HepG2 (cell line): ENCODE measurements around the gene ANKRD13D. TPM values are rescaled to one million over a fixed set of nuclear protein-coding genes. Genes with fewer than 3 reads are reported as not detected.

Experiments used
- CEBPB ChIP-seq: IDR thresholded peaks from 2 replicates; pipeline ENCODE4 v1.6.1; 2011; ENCODE audit warnings: low read depth, low read length, improper control_type of control experiment, borderline replicate concordance
- FOXP1 ChIP-seq, 2 experiments: fragments of 450-650 bp in 1 of 2; IDR thresholded peaks; 2 replicates each; pipeline ENCODE4 v1.6.1; 2017 to 2018; ENCODE audit warnings: antibody characterized with exemption in 1 of 2
- NFE2L2 ChIP-seq: fragments of 150-350 bp; IDR thresholded peaks from 2 replicates; pipeline ENCODE4 v1.6.1; 2014; ENCODE audit warnings: low read length
- NKX3-1 ChIP-seq: sonication (generic); formaldehyde crosslinking; IDR thresholded peaks from 2 replicates; pipeline ENCODE4 v1.5.0; 2020; ENCODE audit warnings: missing genetic modification reagents
- PTBP1 ChIP-seq: fragments of 200-400 bp; formaldehyde crosslinking; IDR thresholded peaks from 2 replicates; pipeline ENCODE4 v1.6.1; 2018; ENCODE audit warnings: low read length, low read depth; ENCODE audit not compliant: poor library complexity, severe bottlenecking
- RBM22 ChIP-seq: fragments of 200-400 bp; formaldehyde crosslinking; optimal IDR thresholded peaks from 2 replicates; pipeline ENCODE3; 2017; ENCODE audit warnings: mild to moderate bottlenecking, low read length, moderate library complexity
- SRF ChIP-seq: IDR thresholded peaks from 2 replicates; pipeline ENCODE4 v1.6.1; 2011; ENCODE audit warnings: mild to moderate bottlenecking, low read depth, low read length, moderate library complexity
- TCF7L2 ChIP-seq: IDR thresholded peaks from 2 replicates; pipeline ENCODE4 v1.6.1; 2011; ENCODE audit warnings: mild to moderate bottlenecking, low read depth, low read length, moderate library complexity
- ZBTB3 ChIP-seq: sonication (generic); formaldehyde crosslinking; IDR thresholded peaks from 2 replicates; pipeline ENCODE4 v1.4.0; 2020; ENCODE audit warnings: low read depth, mild to moderate bottlenecking, moderate library complexity, missing genetic modification reagents, borderline replicate concordance
- ZIK1 ChIP-seq: sonication (generic); formaldehyde crosslinking; IDR thresholded peaks from 2 replicates; pipeline ENCODE4 v1.5.0; 2020; ENCODE audit warnings: mild to moderate bottlenecking, low read depth, missing genetic modification reagents, borderline replicate concordance
- ZNF264 ChIP-seq: sonication (generic); formaldehyde crosslinking; IDR thresholded peaks from 2 replicates; pipeline ENCODE4 v1.4.0; 2020; ENCODE audit warnings: missing genetic modification reagents
- ZNF564 ChIP-seq: sonication (generic); formaldehyde crosslinking; IDR thresholded peaks from 2 replicates; pipeline ENCODE4 v1.8.1; 2023; ENCODE audit warnings: mild to moderate bottlenecking, missing genetic modification reagents
- ZNF569 ChIP-seq: sonication (generic); formaldehyde crosslinking; IDR thresholded peaks from 2 replicates; pipeline ENCODE4 v1.5.0; 2020; ENCODE audit warnings: mild to moderate bottlenecking, missing genetic modification reagents, moderate library complexity, borderline replicate concordance
- ZNF644 ChIP-seq: IDR thresholded peaks from 2 replicates; pipeline ENCODE4 v1.6.1; 2016; ENCODE audit warnings: low read depth
- ZSCAN29 ChIP-seq: sonication (generic); formaldehyde crosslinking; conservative IDR thresholded peaks from 2 replicates; pipeline ENCODE4 v1.4.0; 2020; ENCODE audit warnings: mild to moderate bottlenecking, missing genetic modification reagents
- polyA plus RNA-seq, 8 experiments: library from polyadenylated mRNA; depleted of rRNA in 3 of 8; stranded (reverse) in 7 of 8; unstranded in 1 of 8; fragments of >200 nt; fragmentation: Illumina TruSeq in 4 of 8; extraction: Trizol in 4 of 8; gene quantifications; 2 replicates each; pipeline versions ENCODE4 v1.2.1 to v1.2.3, GENCODE V29; 2011 to 2016; ENCODE audit warnings: low read depth in 4 of 8, missing spikeins in 1 of 8, mixed read lengths in 1 of 8; ENCODE audit not compliant: insufficient read depth in 1 of 8
- total RNA-seq, 5 experiments: library from RNA; depleted of rRNA; stranded (reverse); fragments of >200 nt; fragmentation: Illumina TruSeq; extraction: Trizol; gene quantifications; 2 replicates each; pipeline ENCODE4 v1.2.3, GENCODE V29; 2016; ENCODE audit warnings: low read depth in 1 of 5
- TF ChIP-seq, protein P1 (sequence below): IDR thresholded peaks from 2 replicates; pipeline ENCODE4 v1.6.1; 2016; ENCODE audit warnings: missing compliant biosample characterization, missing genetic modification reagents, borderline replicate concordance
- TF ChIP-seq, protein P2 (sequence below): IDR thresholded peaks from 2 replicates; pipeline ENCODE4 v1.6.1; 2016
- TF ChIP-seq, protein P3 (sequence below): IDR thresholded peaks from 2 replicates; pipeline ENCODE4 v1.6.1; 2016; ENCODE audit warnings: missing compliant biosample characterization, missing genetic modification reagents, borderline replicate concordance
- TF ChIP-seq, protein P4 (sequence below), 2 experiments: sonication (generic) in 1 of 2; formaldehyde crosslinking in 1 of 2; IDR thresholded peaks; 2 replicates each; pipeline versions ENCODE4 v1.5.1 to v1.6.1; 2011 to 2020; ENCODE audit warnings: borderline replicate concordance in 1 of 2, low read depth in 1 of 2, low read length in 1 of 2, mild to moderate bottlenecking in 1 of 2, missing genetic modification reagents in 1 of 2, moderate library complexity in 1 of 2
- TF ChIP-seq, protein P5 (sequence below): sonication (generic); formaldehyde crosslinking; IDR thresholded peaks from 2 replicates; pipeline ENCODE4 v1.4.0; 2020; ENCODE audit warnings: missing genetic modification reagents, borderline replicate concordance

ANKRD13D gene
- total and polyA plus RNA-seq, 2 of the 13 experiments (the other 11 are each of a cell fraction or from before 2014, with no cell fraction given), result 18.6 to 27.3 TPM

DNA sequence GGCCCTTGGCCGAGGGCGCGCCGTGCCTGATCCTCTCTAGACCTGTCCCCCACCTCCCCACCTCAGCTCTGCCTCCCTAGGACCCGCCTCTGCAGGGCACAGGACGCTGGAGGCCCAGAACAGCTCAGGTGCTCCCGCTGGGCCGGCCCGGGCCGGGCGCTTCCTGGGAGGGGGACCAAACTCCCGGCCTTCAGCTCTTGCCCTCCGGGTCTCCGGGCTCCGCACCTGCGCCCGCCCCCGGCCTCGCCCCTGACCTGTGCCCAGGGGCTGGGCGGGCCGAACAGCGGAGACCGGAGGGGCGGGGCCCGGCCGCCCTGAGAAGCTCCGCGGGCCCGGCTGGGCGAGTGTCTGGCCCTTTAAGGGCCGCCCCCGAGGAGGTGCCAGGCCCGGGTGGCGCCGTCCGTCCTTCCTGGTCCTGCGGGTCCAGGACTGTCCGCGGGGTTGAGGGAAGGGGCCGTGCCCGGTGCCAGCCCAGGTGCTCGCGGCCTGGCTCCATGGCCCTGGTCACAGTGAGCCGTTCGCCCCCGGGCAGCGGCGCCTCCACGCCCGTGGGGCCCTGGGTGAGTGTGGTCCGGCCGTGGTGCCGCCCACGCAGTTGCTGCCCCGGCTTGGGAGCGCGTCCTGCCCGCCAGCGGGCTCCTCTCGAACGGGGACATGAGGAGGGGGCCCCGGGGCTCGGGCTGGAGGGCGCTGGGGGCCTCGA lies 14.2 kb downstream of the ANKRD13D start, which contains the start of gene SSH3 (continued):
- TF ChIP-seq SRF (no peak), ZSCAN29 (CRISPR knock-in tag) (peak; percentile 47; the same call in 1 of the 2 replicates), ZNF564 (CRISPR knock-in tag) (0 out of 2 replicates have a peak, but pooled peaks have one; percentile 13), CEBPB (no peak), ZBTB3 (CRISPR knock-in tag) (no peak), RBM22 (no peak), PTBP1 (no peak), NFE2L2 (no peak), ZNF264 (CRISPR knock-in tag) (no peak), TCF7L2 (no peak), ZNF644 (no peak), ZNF569 (CRISPR knock-in tag) (no peak), NKX3-1 (CRISPR knock-in tag) (no peak), ZIK1 (no peak), FOXP1 (IDR thresholded peaks at IDR 0.05) (no peak), FOXP1 (CRISPR knock-in tag; IDR thresholded peaks at IDR 0.05) (no peak)
- TF ChIP-seq, protein P1, sequence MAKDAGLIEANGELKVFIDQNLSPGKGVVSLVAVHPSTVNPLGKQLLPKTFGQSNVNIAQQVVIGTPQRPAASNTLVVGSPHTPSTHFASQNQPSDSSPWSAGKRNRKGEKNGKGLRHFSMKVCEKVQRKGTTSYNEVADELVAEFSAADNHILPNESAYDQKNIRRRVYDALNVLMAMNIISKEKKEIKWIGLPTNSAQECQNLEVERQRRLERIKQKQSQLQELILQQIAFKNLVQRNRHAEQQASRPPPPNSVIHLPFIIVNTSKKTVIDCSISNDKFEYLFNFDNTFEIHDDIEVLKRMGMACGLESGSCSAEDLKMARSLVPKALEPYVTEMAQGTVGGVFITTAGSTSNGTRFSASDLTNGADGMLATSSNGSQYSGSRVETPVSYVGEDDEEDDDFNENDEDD (CRISPR knock-in tag), result no peak; the same call in 1 of the 2 replicates
- TF ChIP-seq, protein P2, sequence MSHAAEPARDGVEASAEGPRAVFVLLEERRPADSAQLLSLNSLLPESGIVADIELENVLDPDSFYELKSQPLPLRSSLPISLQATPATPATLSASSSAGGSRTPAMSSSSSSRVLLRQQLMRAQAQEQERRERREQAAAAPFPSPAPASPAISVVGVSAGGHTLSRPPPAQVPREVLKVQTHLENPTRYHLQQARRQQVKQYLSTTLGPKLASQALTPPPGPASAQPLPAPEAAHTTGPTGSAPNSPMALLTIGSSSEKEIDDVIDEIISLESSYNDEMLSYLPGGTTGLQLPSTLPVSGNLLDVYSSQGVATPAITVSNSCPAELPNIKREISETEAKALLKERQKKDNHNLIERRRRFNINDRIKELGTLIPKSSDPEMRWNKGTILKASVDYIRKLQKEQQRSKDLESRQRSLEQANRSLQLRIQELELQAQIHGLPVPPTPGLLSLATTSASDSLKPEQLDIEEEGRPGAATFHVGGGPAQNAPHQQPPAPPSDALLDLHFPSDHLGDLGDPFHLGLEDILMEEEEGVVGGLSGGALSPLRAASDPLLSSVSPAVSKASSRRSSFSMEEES (CRISPR knock-in tag), result no peak
- TF ChIP-seq, protein P3, sequence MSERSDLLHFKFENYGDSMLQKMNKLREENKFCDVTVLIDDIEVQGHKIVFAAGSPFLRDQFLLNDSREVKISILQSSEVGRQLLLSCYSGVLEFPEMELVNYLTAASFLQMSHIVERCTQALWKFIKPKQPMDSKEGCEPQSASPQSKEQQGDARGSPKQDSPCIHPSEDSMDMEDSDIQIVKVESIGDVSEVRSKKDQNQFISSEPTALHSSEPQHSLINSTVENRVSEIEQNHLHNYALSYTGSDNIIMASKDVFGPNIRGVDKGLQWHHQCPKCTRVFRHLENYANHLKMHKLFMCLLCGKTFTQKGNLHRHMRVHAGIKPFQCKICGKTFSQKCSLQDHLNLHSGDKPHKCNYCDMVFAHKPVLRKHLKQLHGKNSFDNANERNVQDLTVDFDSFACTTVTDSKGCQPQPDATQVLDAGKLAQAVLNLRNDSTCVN (CRISPR knock-in tag), result no peak
- TF ChIP-seq, protein P4, sequence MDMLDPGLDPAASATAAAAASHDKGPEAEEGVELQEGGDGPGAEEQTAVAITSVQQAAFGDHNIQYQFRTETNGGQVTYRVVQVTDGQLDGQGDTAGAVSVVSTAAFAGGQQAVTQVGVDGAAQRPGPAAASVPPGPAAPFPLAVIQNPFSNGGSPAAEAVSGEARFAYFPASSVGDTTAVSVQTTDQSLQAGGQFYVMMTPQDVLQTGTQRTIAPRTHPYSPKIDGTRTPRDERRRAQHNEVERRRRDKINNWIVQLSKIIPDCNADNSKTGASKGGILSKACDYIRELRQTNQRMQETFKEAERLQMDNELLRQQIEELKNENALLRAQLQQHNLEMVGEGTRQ (IDR thresholded peaks at IDR 0.05; ENCODE audit: low read depth, low read length), result no peak
- TF ChIP-seq, protein P4 (CRISPR knock-in tag; IDR thresholded peaks at IDR 0.05; ENCODE audit: borderline replicate concordance), result no peak
- TF ChIP-seq, protein P5, sequence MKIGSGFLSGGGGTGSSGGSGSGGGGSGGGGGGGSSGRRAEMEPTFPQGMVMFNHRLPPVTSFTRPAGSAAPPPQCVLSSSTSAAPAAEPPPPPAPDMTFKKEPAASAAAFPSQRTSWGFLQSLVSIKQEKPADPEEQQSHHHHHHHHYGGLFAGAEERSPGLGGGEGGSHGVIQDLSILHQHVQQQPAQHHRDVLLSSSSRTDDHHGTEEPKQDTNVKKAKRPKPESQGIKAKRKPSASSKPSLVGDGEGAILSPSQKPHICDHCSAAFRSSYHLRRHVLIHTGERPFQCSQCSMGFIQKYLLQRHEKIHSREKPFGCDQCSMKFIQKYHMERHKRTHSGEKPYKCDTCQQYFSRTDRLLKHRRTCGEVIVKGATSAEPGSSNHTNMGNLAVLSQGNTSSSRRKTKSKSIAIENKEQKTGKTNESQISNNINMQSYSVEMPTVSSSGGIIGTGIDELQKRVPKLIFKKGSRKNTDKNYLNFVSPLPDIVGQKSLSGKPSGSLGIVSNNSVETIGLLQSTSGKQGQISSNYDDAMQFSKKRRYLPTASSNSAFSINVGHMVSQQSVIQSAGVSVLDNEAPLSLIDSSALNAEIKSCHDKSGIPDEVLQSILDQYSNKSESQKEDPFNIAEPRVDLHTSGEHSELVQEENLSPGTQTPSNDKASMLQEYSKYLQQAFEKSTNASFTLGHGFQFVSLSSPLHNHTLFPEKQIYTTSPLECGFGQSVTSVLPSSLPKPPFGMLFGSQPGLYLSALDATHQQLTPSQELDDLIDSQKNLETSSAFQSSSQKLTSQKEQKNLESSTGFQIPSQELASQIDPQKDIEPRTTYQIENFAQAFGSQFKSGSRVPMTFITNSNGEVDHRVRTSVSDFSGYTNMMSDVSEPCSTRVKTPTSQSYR (CRISPR knock-in tag), result no peak
